ENCODE measurements around the gene LIPC.

DNA sequence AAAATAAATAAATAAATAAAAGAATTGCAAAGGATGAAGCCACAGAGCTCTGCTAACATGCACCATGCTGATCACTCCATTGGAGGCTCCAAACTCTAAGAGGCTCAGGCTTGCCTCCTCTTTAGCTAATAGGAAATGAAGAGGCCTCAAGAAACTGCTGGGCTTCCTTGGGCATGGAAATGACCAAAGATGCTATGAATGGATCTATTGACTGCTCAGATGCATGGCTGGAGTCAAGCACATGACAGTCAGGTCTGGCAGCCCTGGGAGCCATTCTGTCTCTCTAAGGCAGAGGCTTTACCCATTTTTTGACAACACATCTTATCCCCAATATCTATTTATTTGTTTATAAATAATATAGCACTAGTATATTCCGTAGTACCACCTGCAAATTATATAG is 5.3 kb upstream of the LIPC start:
- TF ChIP-seq, protein P1, sequence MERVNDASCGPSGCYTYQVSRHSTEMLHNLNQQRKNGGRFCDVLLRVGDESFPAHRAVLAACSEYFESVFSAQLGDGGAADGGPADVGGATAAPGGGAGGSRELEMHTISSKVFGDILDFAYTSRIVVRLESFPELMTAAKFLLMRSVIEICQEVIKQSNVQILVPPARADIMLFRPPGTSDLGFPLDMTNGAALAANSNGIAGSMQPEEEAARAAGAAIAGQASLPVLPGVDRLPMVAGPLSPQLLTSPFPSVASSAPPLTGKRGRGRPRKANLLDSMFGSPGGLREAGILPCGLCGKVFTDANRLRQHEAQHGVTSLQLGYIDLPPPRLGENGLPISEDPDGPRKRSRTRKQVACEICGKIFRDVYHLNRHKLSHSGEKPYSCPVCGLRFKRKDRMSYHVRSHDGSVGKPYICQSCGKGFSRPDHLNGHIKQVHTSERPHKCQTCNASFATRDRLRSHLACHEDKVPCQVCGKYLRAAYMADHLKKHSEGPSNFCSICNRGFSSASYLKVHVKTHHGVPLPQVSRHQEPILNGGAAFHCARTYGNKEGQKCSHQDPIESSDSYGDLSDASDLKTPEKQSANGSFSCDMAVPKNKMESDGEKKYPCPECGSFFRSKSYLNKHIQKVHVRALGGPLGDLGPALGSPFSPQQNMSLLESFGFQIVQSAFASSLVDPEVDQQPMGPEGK (CRISPR knock-in tag; IDR thresholded peaks at IDR 0.05; ENCODE audit: borderline replicate concordance) = no peak
- TF ChIP-seq ZFP3 (CRISPR knock-in tag; IDR thresholded peaks at IDR 0.05) = no peak
- TF ChIP-seq, protein P2, sequence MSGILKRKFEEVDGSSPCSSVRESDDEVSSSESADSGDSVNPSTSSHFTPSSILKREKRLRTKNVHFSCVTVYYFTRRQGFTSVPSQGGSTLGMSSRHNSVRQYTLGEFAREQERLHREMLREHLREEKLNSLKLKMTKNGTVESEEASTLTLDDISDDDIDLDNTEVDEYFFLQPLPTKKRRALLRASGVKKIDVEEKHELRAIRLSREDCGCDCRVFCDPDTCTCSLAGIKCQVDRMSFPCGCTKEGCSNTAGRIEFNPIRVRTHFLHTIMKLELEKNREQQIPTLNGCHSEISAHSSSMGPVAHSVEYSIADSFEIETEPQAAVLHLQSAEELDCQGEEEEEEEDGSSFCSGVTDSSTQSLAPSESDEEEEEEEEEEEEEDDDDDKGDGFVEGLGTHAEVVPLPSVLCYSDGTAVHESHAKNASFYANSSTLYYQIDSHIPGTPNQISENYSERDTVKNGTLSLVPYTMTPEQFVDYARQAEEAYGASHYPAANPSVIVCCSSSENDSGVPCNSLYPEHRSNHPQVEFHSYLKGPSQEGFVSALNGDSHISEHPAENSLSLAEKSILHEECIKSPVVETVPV (CRISPR knock-in tag; IDR thresholded peaks at IDR 0.05) = no peak
- no peak for TF ChIP-seq ESRRG (CRISPR knock-in tag; IDR thresholded peaks at IDR 0.05)
- TF ChIP-seq RARB (CRISPR knock-in tag; IDR thresholded peaks at IDR 0.05) = no peak
- TF ChIP-seq PPARA (CRISPR knock-in tag; IDR thresholded peaks at IDR 0.05; ENCODE audit: borderline replicate concordance) = no peak
- TF ChIP-seq OSR1 (CRISPR knock-in tag; IDR thresholded peaks at IDR 0.05) = no peak
- no peak for TF ChIP-seq GLIS3 (CRISPR knock-in tag; IDR thresholded peaks at IDR 0.05)
- TF ChIP-seq ZC3H10 (CRISPR knock-in tag; IDR thresholded peaks at IDR 0.05) = no peak

Data from SK-N-SH treated with all-trans-retinoic acid at 6 μM for 48 hours (cell line).